ENCODE results near the gene C20orf96.
A peak's percentile ranks its signal among the peaks of the same experiment; 100 is the strongest.

The C20orf96 gene

GRCh38 chr20:330233-331149 lies 39.9 kb upstream of the C20orf96 start:
- no peak overlapping the region for H3K9ac ChIP-seq (ENCODE audit: low read depth, low read length)
- peaks cover 44% of the 10 kb centered on the region for H3K4me1 ChIP-seq (ENCODE audit: insufficient read depth, low read length)
- H3K4me2 ChIP-seq (ENCODE audit: insufficient read depth, low read length), result no peak overlapping the region
- H3K27ac ChIP-seq (ENCODE audit: low read length), result no peak overlapping the region
- H3K79me2 ChIP-seq (ENCODE audit: insufficient read depth, low read length), result peaks cover 14% of the 10 kb centered on the region
- H3K9me3 ChIP-seq (ENCODE audit: insufficient read depth, low read length, severe bottlenecking), result no peaks in the 10 kb centered on the region
- DNase-seq (peak; percentile 77), ATAC-seq (ENCODE audit: insufficient read depth, low read depth) (peak; percentile 67)
- H2AFZ ChIP-seq (ENCODE audit: low read depth, low read length), result no peak overlapping the region
- TF ChIP-seq CTCF (IDR thresholded peaks at IDR 0.05; ENCODE audit: borderline replicate concordance, extremely low read depth, low read length, poor library complexity, severe bottlenecking) (peak; percentile 97), EZH2 (IDR thresholded peaks at IDR 0.05; ENCODE audit: borderline replicate concordance, low read depth, low read length, severe bottlenecking) (no peak)
- H3K4me3 ChIP-seq (ENCODE audit: low read depth in 1 of 2, low read length in 2 of 2), result no peak overlapping the region
- peaks cover 14% of the 10 kb centered on the region; the same call in 1 of the 2 replicates for H3K36me3 ChIP-seq (ENCODE audit: insufficient read depth, low read length)
- peaks cover 30% of the 10 kb centered on the region for H4K20me1 ChIP-seq (ENCODE audit: insufficient read depth, low read length)
- no peaks in the 10 kb centered on the region for H3K27me3 ChIP-seq (ENCODE audit: insufficient read depth, low read length, poor library complexity)

- no peak for ATAC-seq (ENCODE audit: insufficient read depth, low read depth)
- no peak for DNase-seq
- Histone ChIP-seq H3K4me2 (ENCODE audit: insufficient read depth, low read length) (no peak overlapping the region), H3K9me3 (ENCODE audit: insufficient read depth, low read length, severe bottlenecking) (no peaks in the 10 kb centered on the region), H3K27me3 (ENCODE audit: insufficient read depth, low read length, poor library complexity) (no peaks in the 10 kb centered on the region), H3K27ac (ENCODE audit: low read length) (no peak overlapping the region), H3K79me2 (ENCODE audit: insufficient read depth, low read length) (peaks cover 14% of the 10 kb centered on the region), H3K36me3 (ENCODE audit: insufficient read depth, low read length) (peaks cover 14% of the 10 kb centered on the region; the same call in 1 of the 2 replicates), H2AFZ (ENCODE audit: low read depth, low read length) (no peak overlapping the region), H4K20me1 (ENCODE audit: insufficient read depth, low read length) (peaks cover 30% of the 10 kb centered on the region), H3K9ac (ENCODE audit: low read depth, low read length) (no peak overlapping the region), H3K4me1 (ENCODE audit: insufficient read depth, low read length) (peaks cover 47% of the 10 kb centered on the region), H3K4me3 (ENCODE audit: low read depth in 1 of 2, low read length in 2 of 2) (no peak overlapping the region)
- TF ChIP-seq EZH2 (IDR thresholded peaks at IDR 0.05; ENCODE audit: borderline replicate concordance, low read depth, low read length, severe bottlenecking), result no peak
These were observed 39.3 kb upstream of the C20orf96 start for GRCh38 chr20:329851-330232.

- ATAC-seq (ENCODE audit: insufficient read depth, low read depth), result no peak
- peaks cover 30% of the 10 kb centered on the region for H4K20me1 ChIP-seq (ENCODE audit: insufficient read depth, low read length)
- H3K4me2 ChIP-seq (ENCODE audit: insufficient read depth, low read length), result peak overlapping the region; percentile 93; the same call in 1 of the 2 replicates
- no peak overlapping the region for H3K27ac ChIP-seq (ENCODE audit: low read length)
- no peak overlapping the region for H2AFZ ChIP-seq (ENCODE audit: low read depth, low read length)
- no peak overlapping the region for H3K4me3 ChIP-seq (ENCODE audit: low read depth in 1 of 2, low read length in 2 of 2)
- DNase-seq, result no peak
- no peak for TF ChIP-seq EZH2 (IDR thresholded peaks at IDR 0.05; ENCODE audit: borderline replicate concordance, low read depth, low read length, severe bottlenecking)
- no peak for TF ChIP-seq CTCF (IDR thresholded peaks at IDR 0.05; ENCODE audit: borderline replicate concordance, extremely low read depth, low read length, poor library complexity, severe bottlenecking)
- H3K9ac ChIP-seq (ENCODE audit: low read depth, low read length), result no peak overlapping the region
- peaks cover 14% of the 10 kb centered on the region for H3K79me2 ChIP-seq (ENCODE audit: insufficient read depth, low read length)
- no peaks in the 10 kb centered on the region for H3K27me3 ChIP-seq (ENCODE audit: insufficient read depth, low read length, poor library complexity)
- peaks cover 54% of the 10 kb centered on the region for H3K4me1 ChIP-seq (ENCODE audit: insufficient read depth, low read length)
- no peaks in the 10 kb centered on the region for H3K9me3 ChIP-seq (ENCODE audit: insufficient read depth, low read length, severe bottlenecking)
- peaks cover 14% of the 10 kb centered on the region; the same call in 1 of the 2 replicates for H3K36me3 ChIP-seq (ENCODE audit: insufficient read depth, low read length)
These were observed 38.6 kb upstream of the C20orf96 start for GRCh38 chr20:328975-329695.

All from DND-41 (cell line).